ENCODE data around the gene LAD1. TPM values are rescaled to one million over a fixed set of nuclear protein-coding genes. Genes with fewer than 3 reads are reported as not detected.

LAD1 gene
- total and polyA plus RNA-seq, 9 of the 15 experiments (the other 6 are each of a cell fraction or from before 2014, with no cell fraction given): 0.31 TPM; not detected in 8

DNA sequence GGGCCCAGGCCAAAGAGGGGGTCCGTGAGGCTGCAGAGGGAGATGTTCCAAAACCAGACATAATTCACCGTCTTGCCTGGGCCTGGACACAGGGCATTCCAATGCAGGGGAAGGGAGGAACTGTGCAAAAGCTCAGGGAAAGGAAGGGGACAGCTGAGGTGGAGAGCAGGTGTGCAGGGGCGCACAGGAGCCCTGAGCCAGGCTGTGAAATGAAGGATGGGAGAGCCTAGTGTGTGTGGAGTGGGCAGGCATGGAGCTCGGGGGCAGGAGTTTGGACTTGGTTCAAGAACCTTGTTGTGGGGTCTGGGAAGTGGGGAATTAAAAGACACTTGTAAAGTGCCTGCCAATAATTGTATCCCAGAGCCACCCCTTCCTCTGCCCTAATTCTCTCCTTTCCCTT, 20.1 kb upstream of the LAD1 start:
- BruUV-seq (replicated peaks): no TSS peak
- no peak overlapping the region for H3K4me2 ChIP-seq (ENCODE audit: insufficient read depth, low read length)
- CTCF ChIA-PET (ENCODE audit: low intra/inter-chr PET ratio): no interaction called here
- TF ChIP-seq, protein P1, sequence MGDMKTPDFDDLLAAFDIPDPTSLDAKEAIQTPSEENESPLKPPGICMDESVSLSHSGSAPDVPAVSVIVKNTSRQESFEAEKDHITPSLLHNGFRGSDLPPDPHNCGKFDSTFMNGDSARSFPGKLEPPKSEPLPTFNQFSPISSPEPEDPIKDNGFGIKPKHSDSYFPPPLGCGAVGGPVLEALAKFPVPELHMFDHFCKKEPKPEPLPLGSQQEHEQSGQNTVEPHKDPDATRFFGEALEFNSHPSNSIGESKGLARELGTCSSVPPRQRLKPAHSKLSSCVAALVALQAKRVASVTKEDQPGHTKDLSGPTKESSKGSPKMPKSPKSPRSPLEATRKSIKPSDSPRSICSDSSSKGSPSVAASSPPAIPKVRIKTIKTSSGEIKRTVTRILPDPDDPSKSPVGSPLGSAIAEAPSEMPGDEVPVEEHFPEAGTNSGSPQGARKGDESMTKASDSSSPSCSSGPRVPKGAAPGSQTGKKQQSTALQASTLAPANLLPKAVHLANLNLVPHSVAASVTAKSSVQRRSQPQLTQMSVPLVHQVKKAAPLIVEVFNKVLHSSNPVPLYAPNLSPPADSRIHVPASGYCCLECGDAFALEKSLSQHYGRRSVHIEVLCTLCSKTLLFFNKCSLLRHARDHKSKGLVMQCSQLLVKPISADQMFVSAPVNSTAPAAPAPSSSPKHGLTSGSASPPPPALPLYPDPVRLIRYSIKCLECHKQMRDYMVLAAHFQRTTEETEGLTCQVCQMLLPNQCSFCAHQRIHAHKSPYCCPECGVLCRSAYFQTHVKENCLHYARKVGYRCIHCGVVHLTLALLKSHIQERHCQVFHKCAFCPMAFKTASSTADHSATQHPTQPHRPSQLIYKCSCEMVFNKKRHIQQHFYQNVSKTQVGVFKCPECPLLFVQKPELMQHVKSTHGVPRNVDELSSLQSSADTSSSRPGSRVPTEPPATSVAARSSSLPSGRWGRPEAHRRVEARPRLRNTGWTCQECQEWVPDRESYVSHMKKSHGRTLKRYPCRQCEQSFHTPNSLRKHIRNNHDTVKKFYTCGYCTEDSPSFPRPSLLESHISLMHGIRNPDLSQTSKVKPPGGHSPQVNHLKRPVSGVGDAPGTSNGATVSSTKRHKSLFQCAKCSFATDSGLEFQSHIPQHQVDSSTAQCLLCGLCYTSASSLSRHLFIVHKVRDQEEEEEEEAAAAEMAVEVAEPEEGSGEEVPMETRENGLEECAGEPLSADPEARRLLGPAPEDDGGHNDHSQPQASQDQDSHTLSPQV (IDR thresholded peaks at IDR 0.05): no peak
- no peak for TF ChIP-seq CTBP1 (IDR thresholded peaks at IDR 0.05; ENCODE audit: borderline replicate concordance)
- TF ChIP-seq, protein P2, sequence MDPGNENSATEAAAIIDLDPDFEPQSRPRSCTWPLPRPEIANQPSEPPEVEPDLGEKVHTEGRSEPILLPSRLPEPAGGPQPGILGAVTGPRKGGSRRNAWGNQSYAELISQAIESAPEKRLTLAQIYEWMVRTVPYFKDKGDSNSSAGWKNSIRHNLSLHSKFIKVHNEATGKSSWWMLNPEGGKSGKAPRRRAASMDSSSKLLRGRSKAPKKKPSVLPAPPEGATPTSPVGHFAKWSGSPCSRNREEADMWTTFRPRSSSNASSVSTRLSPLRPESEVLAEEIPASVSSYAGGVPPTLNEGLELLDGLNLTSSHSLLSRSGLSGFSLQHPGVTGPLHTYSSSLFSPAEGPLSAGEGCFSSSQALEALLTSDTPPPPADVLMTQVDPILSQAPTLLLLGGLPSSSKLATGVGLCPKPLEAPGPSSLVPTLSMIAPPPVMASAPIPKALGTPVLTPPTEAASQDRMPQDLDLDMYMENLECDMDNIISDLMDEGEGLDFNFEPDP (CRISPR knock-in tag; IDR thresholded peaks at IDR 0.05): no peak
- TF ChIP-seq, protein P3, sequence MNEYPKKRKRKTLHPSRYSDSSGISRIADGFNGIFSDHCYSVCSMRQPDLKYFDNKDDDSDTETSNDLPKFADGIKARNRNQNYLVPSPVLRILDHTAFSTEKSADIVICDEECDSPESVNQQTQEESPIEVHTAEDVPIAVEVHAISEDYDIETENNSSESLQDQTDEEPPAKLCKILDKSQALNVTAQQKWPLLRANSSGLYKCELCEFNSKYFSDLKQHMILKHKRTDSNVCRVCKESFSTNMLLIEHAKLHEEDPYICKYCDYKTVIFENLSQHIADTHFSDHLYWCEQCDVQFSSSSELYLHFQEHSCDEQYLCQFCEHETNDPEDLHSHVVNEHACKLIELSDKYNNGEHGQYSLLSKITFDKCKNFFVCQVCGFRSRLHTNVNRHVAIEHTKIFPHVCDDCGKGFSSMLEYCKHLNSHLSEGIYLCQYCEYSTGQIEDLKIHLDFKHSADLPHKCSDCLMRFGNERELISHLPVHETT (CRISPR knock-in tag; conservative IDR thresholded peaks at IDR 0.05 in 1 of 2, IDR thresholded peaks at IDR 0.05 in 1 of 2): no peak
- no peak for TF ChIP-seq SREBF1 (IDR thresholded peaks at IDR 0.05; ENCODE audit: borderline replicate concordance, low read depth, low read length)
- TF ChIP-seq RUNX1 (IDR thresholded peaks at IDR 0.05; ENCODE audit: low read depth): no peak
- TF ChIP-seq, protein P4, sequence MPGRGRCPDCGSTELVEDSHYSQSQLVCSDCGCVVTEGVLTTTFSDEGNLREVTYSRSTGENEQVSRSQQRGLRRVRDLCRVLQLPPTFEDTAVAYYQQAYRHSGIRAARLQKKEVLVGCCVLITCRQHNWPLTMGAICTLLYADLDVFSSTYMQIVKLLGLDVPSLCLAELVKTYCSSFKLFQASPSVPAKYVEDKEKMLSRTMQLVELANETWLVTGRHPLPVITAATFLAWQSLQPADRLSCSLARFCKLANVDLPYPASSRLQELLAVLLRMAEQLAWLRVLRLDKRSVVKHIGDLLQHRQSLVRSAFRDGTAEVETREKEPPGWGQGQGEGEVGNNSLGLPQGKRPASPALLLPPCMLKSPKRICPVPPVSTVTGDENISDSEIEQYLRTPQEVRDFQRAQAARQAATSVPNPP (IDR thresholded peaks at IDR 0.05; ENCODE audit: borderline replicate concordance, insufficient read depth, insufficient read length): no peak
- no peak for TF ChIP-seq STAT5B (CRISPR knock-in tag; IDR thresholded peaks at IDR 0.05)
- no peak for TF ChIP-seq CSDE1 (IDR thresholded peaks at IDR 0.05)
- no peak for TF ChIP-seq POU5F1 (IDR thresholded peaks at IDR 0.05; ENCODE audit: borderline replicate concordance, low read depth, low read length, partially characterized antibody)
- TF ChIP-seq KDM5B (IDR thresholded peaks at IDR 0.05; ENCODE audit: insufficient replicate concordance, low read depth, low read length): no peak
- TF ChIP-seq TFAM (CRISPR knock-in tag; conservative IDR thresholded peaks at IDR 0.05): no peak
- TF ChIP-seq PCBP2 (IDR thresholded peaks at IDR 0.05; ENCODE audit: low read depth, low read length, poor library complexity, severe bottlenecking): no peak
- no peak for TF ChIP-seq POLR2H (tag; IDR thresholded peaks at IDR 0.05; ENCODE audit: low read depth)

More for the DNA sequence above, 20.1 kb upstream of the LAD1 start:
- no peak for FAIRE-seq
- Histone ChIP-seq H3K4me1 (replicated peaks in 1 of 2; ENCODE audit: control insufficient read depth in 2 of 2, insufficient read depth in 2 of 2, low read length in 2 of 2) (no peaks in the 10 kb centered on the region), H3K4me3 (no peak overlapping the region), H3K79me2 (ENCODE audit: control insufficient read depth, insufficient read depth, low read length) (no peaks in the 10 kb centered on the region), H4K20me1 (replicated peaks; ENCODE audit: control insufficient read depth, insufficient read depth, low read length) (peaks cover 8% of the 10 kb centered on the region; the same call in 1 of the 2 replicates), H3K9ac (ENCODE audit: insufficient read depth in 1 of 2, low read depth in 2 of 2, low read length in 2 of 2) (no peak overlapping the region), H3K9me1 (ENCODE audit: control insufficient read depth, insufficient read depth, low read length) (peaks cover 12% of the 10 kb centered on the region), H2AFZ (ENCODE audit: low read depth, low read length) (no peak overlapping the region), H3K9me3 (replicated peaks; ENCODE audit: control insufficient read depth, insufficient read depth, low read depth, low read length) (no peaks in the 10 kb centered on the region), H3K36me3 (ENCODE audit: control insufficient read depth, insufficient read depth, low read length) (no peaks in the 10 kb centered on the region), H3K27ac (ENCODE audit: extremely low read depth, low read depth, low read length) (no peak overlapping the region), H3K27me3 (ENCODE audit: control insufficient read depth in 2 of 2, insufficient read depth in 2 of 2, low read length in 2 of 2) (peaks cover 47 to 60% of the 10 kb centered on the region in 2 experiments; a peak in 4 of 5 replicates)
- WGBS (ENCODE audit: insufficient coverage, low coverage, missing lambda C conversion rate): 0% methylated on average over 4 of the region's 4 CpGs
- POLR2A ChIA-PET: interaction anchor here (0.8 kb wide), 1 partner anchor 8 kb away, joined by 4 read pairs; no protein-coding TSS in a partner anchor
- intact Hi-C loops (cut with micrococcal nuclease): no loop called here
- no peak for ATAC-seq
- DNase-seq (ENCODE audit: extremely low read depth in 1 of 4, low spot score in 3 of 4): no peak
- in situ Hi-C loops (cut with MboI): no loop called here

Measured in K562 (cell line).